Endodermal cell (in vitro differentiated cells): Measurements from ENCODE around the gene ACAD9. TPM values are rescaled to one million over a fixed set of nuclear protein-coding genes. Genes with fewer than 3 reads are reported as not detected.

Experiments
- DNase-seq: peaks from one replicate; pipeline ENCODE4 v3.0.0-alpha.2; 2017
- H3K27ac ChIP-seq: 2 replicates; pipeline ENCODE4 v1.5.1; 2013; ENCODE audit warnings: mild to moderate bottlenecking, low read depth, low read length, moderate library complexity
- H3K27me3 ChIP-seq: 2 replicates; pipeline ENCODE4 v1.6.1; 2013; ENCODE audit warnings: mild to moderate bottlenecking, low read length, moderate library complexity; ENCODE audit not compliant: insufficient read depth, control insufficient read depth, poor library complexity, severe bottlenecking
- H3K36me3 ChIP-seq: 2 replicates; pipeline ENCODE4 v1.7.0; 2013; ENCODE audit warnings: mild to moderate bottlenecking, low read length, moderate library complexity; ENCODE audit not compliant: control insufficient read depth, insufficient read depth
- H3K4me1 ChIP-seq: one replicate; pipeline ENCODE4 v1.7.0; 2013; ENCODE audit warnings: low read length; ENCODE audit not compliant: control insufficient read depth, insufficient read depth
- H3K4me3 ChIP-seq: 2 replicates; pipeline ENCODE4 v1.5.1; 2013; ENCODE audit warnings: mild to moderate bottlenecking, low read length, moderate library complexity
- H3K9ac ChIP-seq: 2 replicates; pipeline ENCODE4 v1.6.1; 2013; ENCODE audit warnings: mild to moderate bottlenecking, low read length, moderate library complexity; ENCODE audit not compliant: poor library complexity, severe bottlenecking; ENCODE audit errors: extremely low read depth
- H3K9me3 ChIP-seq: 2 replicates; pipeline ENCODE4 v1.6.1; 2013; ENCODE audit warnings: mild to moderate bottlenecking, low read length, moderate library complexity; ENCODE audit not compliant: control insufficient read depth
- H3K27ac Mint-ChIP-seq: 2 replicates; pipeline ENCODE4 v1.8.0; 2020; ENCODE audit warnings: mixed read lengths
- H3K27me3 Mint-ChIP-seq: 2 replicates; pipeline ENCODE4 v1.8.0; 2021; ENCODE audit warnings: mild to moderate bottlenecking, mixed read lengths; ENCODE audit not compliant: insufficient read depth
- H3K36me3 Mint-ChIP-seq: 2 replicates; pipeline ENCODE4 v1.8.0; 2020; ENCODE audit warnings: low read depth, mixed read lengths
- H3K4me1 Mint-ChIP-seq: 2 replicates; pipeline ENCODE4 v1.8.0; 2020; ENCODE audit warnings: mixed read lengths
- H3K4me3 Mint-ChIP-seq: 2 replicates; pipeline ENCODE4 v1.8.0; 2020; ENCODE audit warnings: mild to moderate bottlenecking, moderate library complexity, mixed read lengths
- H3K9me3 Mint-ChIP-seq: 2 replicates; pipeline ENCODE4 v1.8.0; 2020; ENCODE audit warnings: mild to moderate bottlenecking, mixed read lengths
- CTCF ChIP-seq: fragments of 200-600 bp; sonication (generic); conservative IDR thresholded peaks from 2 replicates; pipeline ENCODE4 v1.5.0; 2021; ENCODE audit warnings: antibody characterized with exemption, mild to moderate bottlenecking
- WGBS, 2 experiments: methylation state at CpG; one replicate each; pipeline versions ENCODE4 v1.1.5 to v1.1.7; 2013; ENCODE audit warnings: missing lambda C conversion rate in 2 of 2, mixed read lengths in 1 of 2; ENCODE audit not compliant: insufficient coverage in 1 of 2, insufficient read length in 1 of 2; 5-methylcytosine and 5-hydroxymethylcytosine counted together
- total RNA-seq, 2 donors: library from RNA; stranded (reverse); fragmentation: NEBNext Ultra II Directional in 1 of 2; extraction: Animal tissue kit (Norgen Biotek cat#: 25700) in 1 of 2; gene quantifications; 2 replicates in 1 of 2; 3 replicates in 1 of 2; pipeline ENCODE4 v1.2.1, GENCODE V29; 2021

The ACAD9 gene
- total RNA-seq, 2 donors from 2014 or later, result 48.0 to 52.1 TPM

- Histone ChIP-seq H3K36me3 (peaks cover 6% of the 10 kb centered on the region), H3K9ac (no peak overlapping the region), H3K27me3 (no peaks in the 10 kb centered on the region), H3K4me3 (peak overlapping the region; percentile 67), H3K9me3 (peaks cover 15% of the 10 kb centered on the region), H3K4me1 (peaks cover 10% of the 10 kb centered on the region), H3K27ac (no peak overlapping the region)
- peaks cover 7% of the 10 kb centered on the region for H3K9me3 Mint-ChIP-seq
- no peak overlapping the region for H3K27ac Mint-ChIP-seq
- TF ChIP-seq CTCF, result no peak
- 96 to 100% methylated on average over 2 to 4 of the region's 4 CpGs for WGBS, 2 experiments
- H3K4me1 Mint-ChIP-seq, result peaks cover 11% of the 10 kb centered on the region
- H3K4me3 Mint-ChIP-seq, result no peak overlapping the region
- no peak for DNase-seq
- H3K36me3 Mint-ChIP-seq, result peaks cover 12% of the 10 kb centered on the region
- H3K27me3 Mint-ChIP-seq, result no peaks in the 10 kb centered on the region
Observed at GRCh38 chr3:128835096-128835495, 44.3 kb upstream of the ACAD9 start.

GRCh38 chr3:128841926-128842920 is 37.2 kb upstream of the ACAD9 start:
- no peak overlapping the region for H3K4me3 Mint-ChIP-seq
- no peak overlapping the region for H3K27ac Mint-ChIP-seq
- peaks cover 27% of the 10 kb centered on the region for H3K4me1 Mint-ChIP-seq
- Histone ChIP-seq H3K4me3 (no peak overlapping the region), H3K27ac (no peak overlapping the region), H3K9ac (no peak overlapping the region), H3K4me1 (peaks cover 13% of the 10 kb centered on the region), H3K36me3 (peaks cover 7% of the 10 kb centered on the region), H3K9me3 (peaks cover 27% of the 10 kb centered on the region), H3K27me3 (no peaks in the 10 kb centered on the region)
- H3K9me3 Mint-ChIP-seq, result peaks cover 20% of the 10 kb centered on the region
- no peak for TF ChIP-seq CTCF
- peaks cover 2% of the 10 kb centered on the region for H3K27me3 Mint-ChIP-seq
- 96 to 97% methylated on average over 4 to 10 of the region's 10 CpGs for WGBS, 2 experiments
- DNase-seq, result no peak
- H3K36me3 Mint-ChIP-seq, result peaks cover 12% of the 10 kb centered on the region

GRCh38 chr3:128844502-128844901 is 34.9 kb upstream of the ACAD9 start:
- Mint-ChIP-seq H3K27ac (no peak overlapping the region), H3K4me3 (no peak overlapping the region), H3K9me3 (peaks cover 20% of the 10 kb centered on the region), H3K36me3 (peaks cover 12% of the 10 kb centered on the region), H3K27me3 (peaks cover 2% of the 10 kb centered on the region), H3K4me1 (peaks cover 28% of the 10 kb centered on the region)
- no peak for TF ChIP-seq CTCF
- Histone ChIP-seq H3K9me3 (peaks cover 23% of the 10 kb centered on the region), H3K4me3 (no peak overlapping the region), H3K9ac (no peak overlapping the region), H3K27ac (no peak overlapping the region), H3K4me1 (peaks cover 8% of the 10 kb centered on the region), H3K27me3 (no peaks in the 10 kb centered on the region), H3K36me3 (peaks cover 10% of the 10 kb centered on the region)
- WGBS, 2 experiments, result 84 to 100% methylated on average over 3 to 6 of the region's 6 CpGs
- no peak for DNase-seq
